HEK293 (cell line): Measurements from ENCODE around the gene PADI2.
A peak's percentile ranks its signal among the peaks of the same experiment; 100 is the strongest.

Experiments
- CTCF ChIA-PET: fragments of 350-600 bp; formaldehyde crosslinking; extraction: SDS; loops from one replicate; lab custom pipeline; 2021; ENCODE audit warnings: antibody characterized with exemption; lab: Yijun Ruan, JAX
- POLR2A ChIA-PET: fragments of 300-600 bp; formaldehyde crosslinking; extraction: SDS; loops from one replicate; lab custom pipeline; 2020; ENCODE audit warnings: antibody characterized with exemption, inconsistent platforms; lab: Yijun Ruan, JAX
- H3K27ac ChIP-seq: fragments of 200-500 bp; sonication (Bioruptor generic); 2 replicates; pipeline ENCODE4 v1.5.1; 2014; ENCODE audit warnings: low read depth, low read length, control low read depth, inconsistent platforms; ENCODE audit errors: extremely low read depth
- H3K36me3 ChIP-seq, 2 experiments: fragments of 200-500 bp in 1 of 2; sonication (Bioruptor generic) in 1 of 2; 1 replicate in 1 of 2; 2 replicates in 1 of 2; pipeline ENCODE4 v1.5.1; 2014 to 2017; ENCODE audit warnings: inconsistent platforms in 2 of 2, low read length in 2 of 2; ENCODE audit not compliant: control insufficient read depth in 2 of 2, insufficient read depth in 1 of 2
- H3K4me1 ChIP-seq: fragments of 200-500 bp; sonication (Bioruptor generic); 2 replicates; pipeline ENCODE4 v1.5.1; 2014; ENCODE audit warnings: mild to moderate bottlenecking, low read length, inconsistent platforms; ENCODE audit not compliant: control insufficient read depth, insufficient read depth
- H3K4me3 ChIP-seq: 2 replicates; pipeline ENCODE4 v1.5.1; 2011; ENCODE audit warnings: low read depth, mild to moderate bottlenecking, control low read depth, low read length, moderate library complexity
- H3K9me3 ChIP-seq: fragments of 200-500 bp; sonication (Bioruptor generic); 2 replicates; pipeline ENCODE4 v1.5.1; 2014; ENCODE audit warnings: low read depth, low read length, inconsistent platforms; ENCODE audit not compliant: control insufficient read depth, insufficient read depth
- AEBP2 ChIP-seq: fragments of 450-650 bp; formaldehyde crosslinking; IDR thresholded peaks from 2 replicates; pipeline ENCODE4 v1.5.1; 2016; ENCODE audit warnings: missing biosample characterization, missing genetic modification characterization, borderline replicate concordance
- CTCF ChIP-seq: fragments of 450-650 bp; formaldehyde crosslinking; IDR thresholded peaks from 2 replicates; pipeline ENCODE4 v1.5.1; 2016; ENCODE audit warnings: missing biosample characterization, missing genetic modification characterization
- GLI4 ChIP-seq: fragments of 450-650 bp; formaldehyde crosslinking; IDR thresholded peaks from 2 replicates; pipeline ENCODE4 v1.5.1; 2016; ENCODE audit warnings: missing biosample characterization, missing genetic modification characterization
- INSM2 ChIP-seq: fragments of 450-650 bp; formaldehyde crosslinking; IDR thresholded peaks from 2 replicates; pipeline ENCODE4 v1.5.1; 2016; ENCODE audit warnings: missing biosample characterization, missing genetic modification characterization
- KLF9 ChIP-seq: fragments of 450-650 bp; formaldehyde crosslinking; IDR thresholded peaks from 2 replicates; pipeline ENCODE4 v1.5.1; 2016; ENCODE audit warnings: missing biosample characterization, missing genetic modification characterization, low read depth
- OVOL3 ChIP-seq: fragments of 450-650 bp; formaldehyde crosslinking; IDR thresholded peaks from 2 replicates; pipeline ENCODE4 v1.5.1; 2016; ENCODE audit warnings: missing biosample characterization, missing genetic modification characterization
- PATZ1 ChIP-seq: fragments of 450-650 bp; formaldehyde crosslinking; IDR thresholded peaks from 2 replicates; pipeline ENCODE4 v1.5.1; 2016; ENCODE audit warnings: missing biosample characterization, missing genetic modification characterization
- REST ChIP-seq: fragments of 450-650 bp; formaldehyde crosslinking; IDR thresholded peaks from 2 replicates; pipeline ENCODE4 v1.5.1; 2016; ENCODE audit warnings: missing biosample characterization, missing genetic modification characterization
- ZBTB17 ChIP-seq: fragments of 450-650 bp; formaldehyde crosslinking; IDR thresholded peaks from 2 replicates; pipeline ENCODE4 v1.5.1; 2016; ENCODE audit warnings: missing biosample characterization, missing genetic modification characterization
- ZBTB21 ChIP-seq: fragments of 450-650 bp; formaldehyde crosslinking; IDR thresholded peaks from 2 replicates; pipeline ENCODE4 v1.5.1; 2017; ENCODE audit warnings: missing biosample characterization, missing genetic modification characterization
- ZBTB48 ChIP-seq: fragments of 450-650 bp; formaldehyde crosslinking; IDR thresholded peaks from 2 replicates; pipeline ENCODE4 v1.5.1; 2016; ENCODE audit warnings: missing biosample characterization, missing genetic modification characterization
- ZBTB7A ChIP-seq: fragments of 450-650 bp; formaldehyde crosslinking; IDR thresholded peaks from 2 replicates; pipeline ENCODE4 v1.5.1; 2016; ENCODE audit warnings: low read depth, missing biosample characterization, missing genetic modification characterization
- ZNF184 ChIP-seq: fragments of 450-650 bp; IDR thresholded peaks from 2 replicates; pipeline ENCODE4 v1.5.1; 2018; ENCODE audit warnings: missing biosample characterization, mild to moderate bottlenecking, missing genetic modification characterization
- ZNF2 ChIP-seq: fragments of 450-650 bp; formaldehyde crosslinking; IDR thresholded peaks from 2 replicates; pipeline ENCODE4 v1.5.1; 2016; ENCODE audit warnings: missing biosample characterization, missing genetic modification characterization
- ZNF341 ChIP-seq: fragments of 450-650 bp; formaldehyde crosslinking; IDR thresholded peaks from 2 replicates; pipeline ENCODE4; 2016; ENCODE audit warnings: low read depth, missing biosample characterization, missing genetic modification characterization
- ZNF350 ChIP-seq: fragments of 450-650 bp; formaldehyde crosslinking; IDR thresholded peaks from 2 replicates; pipeline ENCODE4 v1.5.0; 2017; ENCODE audit warnings: missing biosample characterization, mild to moderate bottlenecking, missing genetic modification characterization
- ZNF580 ChIP-seq: fragments of 450-650 bp; formaldehyde crosslinking; IDR thresholded peaks from 2 replicates; pipeline ENCODE4 v1.5.1; 2016; ENCODE audit warnings: missing biosample characterization, missing genetic modification characterization
- ZNF596 ChIP-seq: fragments of 450-650 bp; IDR thresholded peaks from 2 replicates; pipeline ENCODE4 v1.5.0; 2018; ENCODE audit warnings: missing biosample characterization, mild to moderate bottlenecking, missing genetic modification characterization, moderate library complexity
- ZNF654 ChIP-seq: fragments of 450-650 bp; formaldehyde crosslinking; IDR thresholded peaks from 2 replicates; pipeline ENCODE4 v1.5.1; 2016; ENCODE audit warnings: low read depth, missing biosample characterization, missing genetic modification characterization
- ZNF664 ChIP-seq: fragments of 450-650 bp; formaldehyde crosslinking; IDR thresholded peaks from 2 replicates; pipeline ENCODE4 v1.5.1; 2016; ENCODE audit warnings: missing biosample characterization, missing genetic modification characterization

Gene PADI2

GRCh38 chr1:17059391-17060305 lies 59.6 kb downstream of the PADI2 start (continued):
- TF ChIP-seq REST (tag by site-specific recombination): no peak
- peak; percentile 70 for TF ChIP-seq ZBTB48 (tag by site-specific recombination)
- peak; percentile 80 for TF ChIP-seq ZNF654
- 0 out of 2 replicates have a peak, but pooled peaks have one; percentile 61 for TF ChIP-seq ZNF2
- peak; percentile 85 for TF ChIP-seq CTCF (tag by site-specific recombination)
- no peak for TF ChIP-seq ZBTB21 (tag by site-specific recombination)

- Histone ChIP-seq H3K4me1 (peaks cover 5% of the 10 kb centered on the region; the same call in 1 of the 2 replicates), H3K36me3 (peaks cover 0 to 7% of the 10 kb centered on the region in 2 experiments; a peak in 2 of 3 replicates)
- CTCF ChIA-PET: interaction anchor here (0.6 to 2.2 kb wide), 4 partner anchors 10 to 550 kb away, joined by 3 to 9 read pairs (median 3); no protein-coding TSS in a partner anchor
- POLR2A ChIA-PET: no interaction called here
- no peak for TF ChIP-seq GLI4 (tag by site-specific recombination)
- TF ChIP-seq OVOL3: no peak
- TF ChIP-seq ZNF580 (tag by site-specific recombination): no peak
- TF ChIP-seq, all 188 proteins: peak for 0
- no peaks in the 10 kb centered on the region for H3K9me3 ChIP-seq
- H3K27ac ChIP-seq: no peak overlapping the region
- no peak overlapping the region for H3K4me3 ChIP-seq
Observed at GRCh38 chr1:17056551-17056950, 62.7 kb downstream of the PADI2 start.

- H3K4me1 ChIP-seq: peaks cover 5% of the 10 kb centered on the region; the same call in 1 of the 2 replicates
- no peak overlapping the region for H3K27ac ChIP-seq
- no peaks in the 10 kb centered on the region for H3K9me3 ChIP-seq
- H3K36me3 ChIP-seq: peaks cover 6 to 14% of the 10 kb centered on the region in 2 experiments; a peak in 2 of 3 replicates
- no peak overlapping the region for H3K4me3 ChIP-seq
- ChIA-PET POLR2A (no interaction called here), CTCF (interaction anchor here (0.8 to 2.2 kb wide), 4 partner anchors 10 to 551 kb away, joined by 3 to 9 read pairs (median 4); no protein-coding TSS in a partner anchor)
- no peak for TF ChIP-seq INSM2 (tag by site-specific recombination)
- no peak for TF ChIP-seq ZBTB7A (tag by site-specific recombination)
- no peak for TF ChIP-seq PATZ1 (tag by site-specific recombination)
- TF ChIP-seq ZNF341 (tag by site-specific recombination): no peak
- TF ChIP-seq ZNF596: no peak
- no peak for TF ChIP-seq AEBP2 (tag by site-specific recombination)
- no peak for TF ChIP-seq KLF9 (tag by site-specific recombination)
- no peak for TF ChIP-seq ZNF2
- TF ChIP-seq ZNF184 (tag by site-specific recombination): no peak
- TF ChIP-seq ZBTB17 (tag by site-specific recombination): no peak
- no peak for TF ChIP-seq ZNF350 (tag by site-specific recombination)
- no peak for TF ChIP-seq ZNF664 (tag by site-specific recombination)
Observed at GRCh38 chr1:17055801-17056200, 63.5 kb downstream of the PADI2 start.
